GM18519 (cell line): Measurements from ENCODE around the gene LMAN2.
A peak's percentile ranks its signal among the peaks of the same experiment; 100 is the strongest.

Experiments used
- ATAC-seq: cut with Tn5 transposase; IDR thresholded peaks from one replicate; pipeline ENCODE4 v1.9.1; 2021; ENCODE audit warnings: mild to moderate bottlenecking, moderate library complexity; ENCODE audit not compliant: unreplicated experiment, low FRiP score

The LMAN2 gene

DNA sequence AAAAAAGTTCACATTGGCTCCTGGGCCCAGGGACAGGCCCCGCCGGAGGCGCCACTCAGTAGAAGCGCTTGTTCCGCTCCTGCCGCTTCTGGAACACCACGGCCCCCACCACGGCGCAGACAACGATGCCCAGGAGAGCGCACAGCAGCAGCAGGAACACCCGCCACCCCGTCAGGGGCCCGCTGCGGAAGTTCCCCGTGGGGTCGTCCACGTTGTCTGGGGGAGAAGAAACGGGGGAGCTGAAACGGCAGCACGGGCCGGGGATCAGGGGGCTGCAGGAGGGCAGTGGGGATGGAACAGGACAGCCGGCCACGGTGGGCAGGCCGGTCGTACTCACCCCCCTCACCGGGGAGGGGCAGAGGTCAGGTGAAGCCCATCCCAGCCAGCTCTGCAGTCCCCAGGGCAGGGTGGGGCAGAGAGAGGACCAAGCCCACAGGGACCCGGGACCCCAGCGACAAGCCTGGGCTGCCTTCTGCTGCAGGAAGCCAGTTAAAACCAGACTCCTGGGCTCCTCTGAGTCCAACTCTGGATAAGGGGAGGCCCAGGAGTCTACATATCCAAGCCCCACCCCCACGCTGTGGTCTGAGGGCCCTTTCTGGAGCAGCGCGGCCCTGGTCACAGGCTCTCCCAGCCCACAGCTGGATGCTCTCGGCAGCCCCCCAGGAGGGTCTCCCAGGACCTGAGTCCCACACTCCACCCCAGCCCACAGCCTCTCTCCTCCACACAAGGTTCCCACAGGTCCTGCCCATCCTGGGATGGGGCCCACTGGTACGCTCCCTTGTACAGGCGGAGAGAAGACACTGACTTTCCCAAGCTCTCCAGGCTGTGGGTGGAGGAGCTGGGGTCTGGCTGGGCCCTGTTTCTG is 19.2 kb downstream of the LMAN2 start:
- ATAC-seq: no peak

DNA sequence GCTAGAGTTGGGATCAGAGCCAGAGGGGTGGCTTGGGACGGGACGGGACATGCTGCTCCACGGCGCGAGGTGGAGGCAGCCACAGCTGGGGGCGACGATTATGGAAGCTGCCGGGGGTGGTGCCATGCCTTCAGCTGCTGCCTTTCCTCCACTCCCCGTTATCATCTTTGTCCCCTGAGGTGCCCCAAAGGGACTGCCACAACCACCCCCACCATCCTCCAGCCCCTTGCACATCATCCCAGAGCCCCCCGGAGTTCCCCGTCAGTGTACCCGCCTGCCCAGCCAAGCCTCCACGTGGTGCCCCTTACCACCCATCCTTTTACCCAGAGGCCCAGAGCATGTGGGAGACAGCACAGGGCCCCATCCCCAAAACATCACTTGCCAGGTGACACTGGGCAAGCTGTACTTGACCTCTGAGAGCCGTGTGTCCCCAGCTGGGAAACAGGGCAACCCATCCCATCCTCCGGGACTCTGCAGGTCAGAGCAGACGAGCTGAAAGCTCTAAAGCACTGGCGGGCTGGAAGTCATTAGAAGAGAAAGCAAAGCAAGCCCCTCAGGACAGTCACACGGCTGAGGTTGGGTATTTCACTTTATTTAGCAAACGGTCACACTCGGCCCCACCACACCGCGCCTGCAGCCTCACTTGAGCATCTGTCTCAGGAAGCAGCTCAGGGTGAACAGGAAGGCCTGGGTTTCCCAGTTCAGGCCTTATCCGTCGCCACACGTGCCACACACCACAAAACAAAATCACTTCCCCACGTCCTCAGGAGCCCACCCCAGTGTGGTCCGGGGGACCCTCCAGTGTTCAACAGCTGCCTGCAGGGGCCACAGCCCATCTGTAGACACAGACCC is 20.3 kb downstream of the LMAN2 start:
- no peak for ATAC-seq

DNA sequence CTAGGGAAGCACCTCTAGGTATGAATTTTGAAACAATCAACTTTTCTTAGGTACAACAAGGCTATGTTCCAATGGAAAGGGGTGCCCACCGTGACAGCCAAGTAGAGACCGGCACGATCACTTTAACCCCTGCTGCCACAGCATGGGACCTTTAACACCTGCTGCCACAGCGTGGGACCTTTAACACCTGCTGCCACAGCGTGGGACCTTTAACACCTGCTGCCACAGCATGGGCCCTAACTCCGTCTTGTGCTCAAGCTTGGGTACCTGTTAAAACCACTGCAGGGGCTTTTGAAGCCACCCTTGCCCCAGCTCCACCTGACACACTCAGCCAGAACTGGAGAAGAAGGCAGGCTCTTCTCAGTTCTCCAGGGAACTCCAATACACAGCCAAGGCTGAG is 21.6 kb downstream of the LMAN2 start:
- ATAC-seq: no peak

GRCh38 chr5:177328545-177329231 is 22.8 kb downstream of the LMAN2 start:
- no peak for ATAC-seq

- no peak for ATAC-seq
Measured at GRCh38 chr5:177327539-177328522, 23.6 kb downstream of the LMAN2 start.

GRCh38 chr5:177325868-177326381 is 25.5 kb downstream of the LMAN2 start:
- no peak for ATAC-seq

GRCh38 chr5:177320879-177321278 is 30.6 kb downstream of the LMAN2 start:
- no peak for ATAC-seq

DNA sequence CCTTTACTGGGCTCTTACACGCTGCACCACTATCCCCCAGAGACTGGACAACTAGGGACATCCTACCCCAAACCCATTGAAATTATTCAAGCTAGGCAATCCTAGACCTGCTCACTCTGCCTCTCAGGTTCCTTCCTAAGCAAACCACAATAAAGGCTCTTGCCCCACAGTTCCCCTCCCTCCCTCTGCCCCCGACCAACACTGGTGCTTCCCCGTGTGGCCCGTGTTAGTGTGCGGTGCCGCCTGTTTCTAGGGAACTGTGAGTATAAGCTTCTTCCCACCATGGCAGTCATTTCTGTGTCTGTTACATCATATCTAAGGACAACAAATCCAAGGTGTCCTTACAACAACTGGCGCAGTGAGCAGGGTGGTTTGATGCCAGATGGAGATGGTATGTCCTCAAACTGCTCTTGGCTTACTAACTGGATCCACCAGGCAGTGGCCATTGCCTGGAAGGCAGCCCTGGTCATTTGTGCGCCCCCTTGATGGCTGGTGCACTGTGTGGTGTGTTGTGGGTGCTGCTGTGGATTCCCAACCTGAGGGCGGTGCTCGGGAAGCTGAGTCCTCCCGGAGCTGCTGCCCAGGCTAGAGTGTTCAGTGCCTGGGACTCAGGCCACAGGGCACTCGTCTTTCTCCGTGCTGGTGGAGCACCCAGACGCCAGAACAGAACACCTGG is 31.4 kb downstream of the LMAN2 start:
- ATAC-seq: no peak

DNA sequence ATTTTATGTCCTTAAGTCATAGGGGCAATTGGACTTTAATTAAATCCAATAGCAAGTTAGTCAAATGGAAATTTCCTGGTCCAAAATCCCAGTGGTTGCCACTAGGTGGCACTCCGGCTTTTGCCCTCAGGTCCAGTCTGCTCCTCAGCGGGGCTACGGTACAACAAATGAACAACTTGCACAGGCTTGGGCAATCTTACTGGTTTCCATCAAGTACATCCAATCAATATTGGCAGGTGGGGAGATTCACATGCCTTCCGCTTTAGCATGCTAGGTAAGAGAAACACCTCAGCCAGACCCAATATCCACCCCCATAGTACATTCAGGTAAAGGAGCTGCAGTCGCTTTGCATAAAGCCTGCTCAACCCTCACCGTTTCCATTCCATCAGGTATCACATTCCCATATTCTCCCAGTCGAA is 33.5 kb downstream of the LMAN2 start:
- no peak for ATAC-seq

GRCh38 chr5:177316005-177316404 is 35.5 kb downstream of the LMAN2 start:
- ATAC-seq: no peak

- ATAC-seq: no peak
Measured at GRCh38 chr5:177315411-177315810, 36.1 kb downstream of the LMAN2 start.

- ATAC-seq: no peak
Measured at GRCh38 chr5:177314376-177315342, 36.8 kb downstream of the LMAN2 start.

DNA sequence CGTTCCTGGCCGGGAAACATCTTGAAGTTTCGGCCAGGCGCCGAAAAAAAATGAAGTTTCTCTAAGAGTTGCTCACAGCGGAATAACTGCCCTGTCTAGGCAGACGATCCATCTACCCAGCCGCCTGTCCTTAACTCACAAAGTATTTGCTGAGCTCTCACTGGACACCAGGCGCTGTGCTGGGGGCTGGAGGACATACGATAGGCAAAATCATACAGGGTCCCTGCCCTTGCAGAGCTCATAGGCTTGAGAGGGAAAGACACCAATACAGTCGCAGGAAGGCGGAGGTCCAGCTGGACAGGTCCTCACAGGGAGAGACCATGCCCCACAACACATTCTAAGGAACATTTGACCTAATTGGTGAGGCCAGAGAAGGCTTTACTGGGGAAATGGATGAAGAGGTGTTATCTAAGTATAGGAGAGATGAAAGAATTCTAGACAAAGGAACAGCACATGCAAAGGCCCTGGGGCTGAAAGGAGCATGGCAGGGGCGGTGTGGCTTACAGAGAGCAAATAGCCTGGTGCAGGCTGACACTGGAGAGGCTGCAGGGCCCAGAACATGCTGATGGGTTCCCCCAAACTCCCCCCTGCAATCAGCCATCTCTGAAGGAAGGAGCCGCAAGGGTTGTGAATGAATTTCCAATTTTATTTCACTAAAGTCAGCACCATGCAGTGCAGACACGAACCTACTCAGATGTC is 37.8 kb downstream of the LMAN2 start:
- ATAC-seq: no peak

GRCh38 chr5:177312649-177313181 is 38.8 kb downstream of the LMAN2 start:
- peak; percentile 2 for ATAC-seq

GRCh38 chr5:177311723-177312648 is 39.5 kb downstream of the LMAN2 start, which contains the start of gene MXD3:
Gene MXD3 (minus strand): TSS chr5:177311898. CDS start chr5:177311830, 68 bp downstream.
- peak; percentile 54 for ATAC-seq

GRCh38 chr5:177311392-177311722 is 40.1 kb downstream of the LMAN2 start:
- no peak for ATAC-seq
